ENCODE results near the gene ANGEL1. TPM values are rescaled to one million over a fixed set of nuclear protein-coding genes. Genes with fewer than 3 reads are reported as not detected.

ANGEL1 gene
- total RNA-seq, 1 donor from 2014 or later = 22.6 TPM

DNA sequence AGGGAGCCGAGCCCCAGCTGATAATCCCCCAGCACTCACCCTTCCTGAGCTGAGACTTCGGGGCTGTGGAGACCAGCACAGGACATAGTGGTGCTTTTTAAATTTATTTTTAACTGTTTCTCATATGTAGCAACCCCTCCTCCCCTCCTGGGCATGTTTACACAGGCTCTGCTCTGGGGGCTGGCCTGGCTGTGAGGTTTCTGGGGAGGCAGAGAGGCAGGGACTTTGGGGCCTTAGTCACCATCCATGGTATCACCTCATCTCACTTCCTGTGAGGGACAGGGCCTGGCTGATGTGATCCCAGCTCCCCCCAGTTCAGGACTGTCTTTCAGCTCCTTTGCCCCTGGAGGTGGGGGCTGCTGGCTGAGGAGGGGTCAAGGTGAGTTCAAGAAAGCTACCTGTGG, 31.0 kb downstream of the ANGEL1 start:
- H3K27me3 Mint-ChIP-seq (ENCODE audit: unreplicated experiment) = peaks cover 15% of the 10 kb centered on the region
- H3K27ac Mint-ChIP-seq (ENCODE audit: unreplicated experiment) = no peak overlapping the region
- H3K36me3 Mint-ChIP-seq (ENCODE audit: low read depth, unreplicated experiment) = peaks cover 33% of the 10 kb centered on the region

DNA sequence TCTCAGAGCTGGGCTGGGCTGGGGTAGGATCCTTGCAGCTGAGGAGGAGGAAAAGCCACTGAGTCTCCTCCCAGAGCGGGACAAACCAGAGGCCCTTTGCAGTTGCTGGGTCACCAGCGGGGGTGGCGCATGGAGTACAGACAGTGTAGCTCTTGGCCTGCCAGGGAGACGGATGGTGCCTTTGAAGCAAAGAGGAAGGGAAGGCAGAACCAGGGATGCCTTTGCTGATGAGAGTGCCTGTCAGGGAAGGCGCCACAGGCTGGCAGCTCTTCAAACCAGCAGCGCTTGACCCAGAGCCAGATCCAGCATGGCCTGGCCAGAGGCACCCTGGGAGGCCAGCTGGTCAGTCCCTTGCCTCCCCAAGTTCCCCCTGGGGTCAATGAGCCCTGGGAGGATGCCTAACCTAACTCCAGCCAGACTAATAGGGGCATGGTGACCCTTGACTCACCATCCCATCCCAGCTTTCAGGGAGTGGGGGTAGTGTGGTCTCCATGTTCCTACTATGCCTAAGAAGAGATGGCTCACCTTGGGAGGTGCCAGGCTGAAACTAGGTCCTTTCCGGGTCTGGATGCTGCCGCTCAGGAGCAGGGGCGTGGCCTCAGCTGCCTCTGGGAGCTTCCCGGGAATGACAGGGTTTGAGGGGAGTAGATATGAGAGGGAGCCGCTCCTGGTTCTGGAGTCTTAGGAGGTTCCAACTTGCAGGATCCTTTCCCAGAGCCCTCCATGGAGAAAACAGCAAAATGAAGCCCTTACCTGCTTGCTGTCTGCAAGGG, 31.6 kb downstream of the ANGEL1 start:
- TF ChIP-seq, protein P1, sequence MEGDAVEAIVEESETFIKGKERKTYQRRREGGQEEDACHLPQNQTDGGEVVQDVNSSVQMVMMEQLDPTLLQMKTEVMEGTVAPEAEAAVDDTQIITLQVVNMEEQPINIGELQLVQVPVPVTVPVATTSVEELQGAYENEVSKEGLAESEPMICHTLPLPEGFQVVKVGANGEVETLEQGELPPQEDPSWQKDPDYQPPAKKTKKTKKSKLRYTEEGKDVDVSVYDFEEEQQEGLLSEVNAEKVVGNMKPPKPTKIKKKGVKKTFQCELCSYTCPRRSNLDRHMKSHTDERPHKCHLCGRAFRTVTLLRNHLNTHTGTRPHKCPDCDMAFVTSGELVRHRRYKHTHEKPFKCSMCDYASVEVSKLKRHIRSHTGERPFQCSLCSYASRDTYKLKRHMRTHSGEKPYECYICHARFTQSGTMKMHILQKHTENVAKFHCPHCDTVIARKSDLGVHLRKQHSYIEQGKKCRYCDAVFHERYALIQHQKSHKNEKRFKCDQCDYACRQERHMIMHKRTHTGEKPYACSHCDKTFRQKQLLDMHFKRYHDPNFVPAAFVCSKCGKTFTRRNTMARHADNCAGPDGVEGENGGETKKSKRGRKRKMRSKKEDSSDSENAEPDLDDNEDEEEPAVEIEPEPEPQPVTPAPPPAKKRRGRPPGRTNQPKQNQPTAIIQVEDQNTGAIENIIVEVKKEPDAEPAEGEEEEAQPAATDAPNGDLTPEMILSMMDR (IDR thresholded peaks at IDR 0.05; ENCODE audit: unreplicated experiment) = no peak
- peaks cover 18% of the 10 kb centered on the region for H3K27me3 Mint-ChIP-seq (ENCODE audit: unreplicated experiment)
- H3K36me3 Mint-ChIP-seq (ENCODE audit: low read depth, unreplicated experiment) = peaks cover 28% of the 10 kb centered on the region
- H3K4me3 Mint-ChIP-seq (ENCODE audit: unreplicated experiment) = no peak overlapping the region
- H3K9me3 Mint-ChIP-seq (ENCODE audit: unreplicated experiment) = no peaks in the 10 kb centered on the region
- H3K27ac Mint-ChIP-seq (ENCODE audit: unreplicated experiment) = no peak overlapping the region
- H3K4me1 Mint-ChIP-seq (ENCODE audit: unreplicated experiment) = peaks cover 49% of the 10 kb centered on the region
- no peak for DNase-seq (ENCODE audit: low spot score)

More for the DNA sequence above, 31.0 kb downstream of the ANGEL1 start:
- no peak for DNase-seq (ENCODE audit: low spot score)
- no peak overlapping the region for H3K4me3 Mint-ChIP-seq (ENCODE audit: unreplicated experiment)
- H3K4me1 Mint-ChIP-seq (ENCODE audit: unreplicated experiment) = peaks cover 44% of the 10 kb centered on the region
- H3K9me3 Mint-ChIP-seq (ENCODE audit: unreplicated experiment) = no peaks in the 10 kb centered on the region
- TF ChIP-seq, protein P1 (IDR thresholded peaks at IDR 0.05; ENCODE audit: unreplicated experiment) = no peak

DNA sequence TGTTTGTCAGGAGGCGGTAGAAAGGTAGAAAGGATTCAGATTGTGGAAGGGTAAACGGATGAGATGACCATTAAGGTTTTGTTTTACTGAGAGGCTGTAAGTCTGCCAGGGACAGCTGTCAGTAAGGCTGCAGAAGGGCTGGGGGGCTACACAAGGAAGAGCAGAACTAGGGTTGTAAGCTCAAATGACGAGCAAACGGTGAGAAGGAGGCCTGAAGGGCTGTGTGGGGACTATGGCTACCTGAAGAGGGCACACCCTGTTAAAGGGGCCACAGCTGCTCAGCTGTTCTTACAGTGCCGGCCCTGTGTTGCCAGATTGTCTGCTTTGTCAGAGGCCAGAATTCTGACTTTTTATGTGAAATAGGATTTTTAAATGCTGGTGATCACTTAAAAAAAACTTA, 32.3 kb downstream of the ANGEL1 start:
- peak overlapping the region; percentile 43 for H3K4me3 Mint-ChIP-seq (ENCODE audit: unreplicated experiment)
- H3K4me1 Mint-ChIP-seq (ENCODE audit: unreplicated experiment) = peaks cover 50% of the 10 kb centered on the region
- H3K9me3 Mint-ChIP-seq (ENCODE audit: unreplicated experiment) = no peaks in the 10 kb centered on the region
- TF ChIP-seq, protein P1 (IDR thresholded peaks at IDR 0.05; ENCODE audit: unreplicated experiment) = no peak
- peaks cover 21% of the 10 kb centered on the region for H3K27me3 Mint-ChIP-seq (ENCODE audit: unreplicated experiment)
- H3K27ac Mint-ChIP-seq (ENCODE audit: unreplicated experiment) = peak overlapping the region; percentile 57
- DNase-seq (ENCODE audit: low spot score) = no peak
- H3K36me3 Mint-ChIP-seq (ENCODE audit: low read depth, unreplicated experiment) = peaks cover 28% of the 10 kb centered on the region

DNA sequence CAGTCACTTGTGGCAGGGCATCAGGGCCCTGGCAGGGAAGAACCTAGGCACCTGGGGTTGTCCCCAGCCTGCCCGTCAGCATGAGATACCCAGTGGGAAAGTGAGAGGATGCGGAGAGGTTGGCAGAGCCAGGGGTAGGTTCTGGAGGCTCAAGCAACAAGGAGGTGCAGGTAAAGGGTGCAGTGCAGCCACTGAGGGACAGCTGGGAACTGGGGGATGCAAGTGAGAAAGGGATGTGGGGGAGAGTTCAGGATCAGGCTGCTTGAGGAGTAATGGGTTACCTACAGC, 32.7 kb downstream of the ANGEL1 start:
- H3K36me3 Mint-ChIP-seq (ENCODE audit: low read depth, unreplicated experiment) = peaks cover 30% of the 10 kb centered on the region
- peaks cover 25% of the 10 kb centered on the region for H3K27me3 Mint-ChIP-seq (ENCODE audit: unreplicated experiment)
- TF ChIP-seq, protein P1 (IDR thresholded peaks at IDR 0.05; ENCODE audit: unreplicated experiment) = no peak
- no peaks in the 10 kb centered on the region for H3K9me3 Mint-ChIP-seq (ENCODE audit: unreplicated experiment)
- peak overlapping the region; percentile 43 for H3K4me3 Mint-ChIP-seq (ENCODE audit: unreplicated experiment)
- H3K4me1 Mint-ChIP-seq (ENCODE audit: unreplicated experiment) = peaks cover 50% of the 10 kb centered on the region
- H3K27ac Mint-ChIP-seq (ENCODE audit: unreplicated experiment) = peak overlapping the region; percentile 57
- no peak for DNase-seq (ENCODE audit: low spot score)

DNA sequence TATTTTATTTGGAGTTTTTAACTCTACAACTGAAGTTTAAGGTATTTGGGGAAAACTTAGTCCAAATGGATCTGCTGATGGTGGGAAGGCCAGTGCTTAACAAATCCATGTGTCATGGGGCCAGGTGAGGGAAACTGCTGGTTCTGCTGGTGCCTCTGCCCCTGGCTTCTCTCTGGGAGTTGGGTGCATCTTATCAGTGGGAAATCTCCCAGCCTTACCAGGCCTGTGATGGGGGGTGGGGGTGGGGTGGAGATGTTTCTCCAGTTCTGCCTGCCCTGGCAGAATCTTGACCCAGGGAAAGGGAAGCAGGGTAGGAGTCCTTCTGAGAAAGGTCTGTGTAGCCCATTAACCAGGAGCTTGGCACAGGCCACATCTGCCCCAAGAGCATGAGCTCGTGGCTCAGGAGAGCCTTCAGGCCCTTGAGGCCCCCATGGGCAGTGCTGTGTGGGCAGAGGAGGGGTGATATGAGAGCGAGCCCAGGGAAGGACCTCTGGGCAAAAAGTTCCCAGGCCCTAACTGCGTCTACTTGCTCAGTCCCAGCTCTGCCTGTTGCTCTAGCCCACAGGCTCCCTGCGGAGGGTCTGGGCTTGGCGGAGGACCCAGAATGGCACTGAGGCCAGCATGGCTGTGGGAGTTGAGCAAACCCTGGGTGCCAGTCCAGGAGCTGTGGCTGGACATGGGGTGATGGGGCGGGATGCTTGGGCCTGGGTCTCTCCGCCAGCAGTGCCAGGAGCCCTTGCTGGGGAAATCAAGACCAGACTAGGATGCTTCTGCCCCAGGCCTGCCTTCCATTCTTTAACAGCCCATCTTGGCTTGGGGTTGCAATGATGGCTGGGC, 33.2 kb downstream of the ANGEL1 start:
- peaks cover 27% of the 10 kb centered on the region for H3K27me3 Mint-ChIP-seq (ENCODE audit: unreplicated experiment)
- no peak overlapping the region for H3K27ac Mint-ChIP-seq (ENCODE audit: unreplicated experiment)
- H3K36me3 Mint-ChIP-seq (ENCODE audit: low read depth, unreplicated experiment) = peaks cover 34% of the 10 kb centered on the region
- DNase-seq (ENCODE audit: low spot score) = no peak
- TF ChIP-seq, protein P1 (IDR thresholded peaks at IDR 0.05; ENCODE audit: unreplicated experiment) = no peak
- H3K4me3 Mint-ChIP-seq (ENCODE audit: unreplicated experiment) = no peak overlapping the region
- H3K4me1 Mint-ChIP-seq (ENCODE audit: unreplicated experiment) = peaks cover 51% of the 10 kb centered on the region
- H3K9me3 Mint-ChIP-seq (ENCODE audit: unreplicated experiment) = no peaks in the 10 kb centered on the region
